ENCODE data around the gene LEP. TPM values are rescaled to one million over a fixed set of nuclear protein-coding genes. Genes with fewer than 3 reads are reported as not detected.

Gene LEP
- polyA plus RNA-seq, 2 of the 4 experiments (the other 2 are of a cell fraction) = not detected

DNA sequence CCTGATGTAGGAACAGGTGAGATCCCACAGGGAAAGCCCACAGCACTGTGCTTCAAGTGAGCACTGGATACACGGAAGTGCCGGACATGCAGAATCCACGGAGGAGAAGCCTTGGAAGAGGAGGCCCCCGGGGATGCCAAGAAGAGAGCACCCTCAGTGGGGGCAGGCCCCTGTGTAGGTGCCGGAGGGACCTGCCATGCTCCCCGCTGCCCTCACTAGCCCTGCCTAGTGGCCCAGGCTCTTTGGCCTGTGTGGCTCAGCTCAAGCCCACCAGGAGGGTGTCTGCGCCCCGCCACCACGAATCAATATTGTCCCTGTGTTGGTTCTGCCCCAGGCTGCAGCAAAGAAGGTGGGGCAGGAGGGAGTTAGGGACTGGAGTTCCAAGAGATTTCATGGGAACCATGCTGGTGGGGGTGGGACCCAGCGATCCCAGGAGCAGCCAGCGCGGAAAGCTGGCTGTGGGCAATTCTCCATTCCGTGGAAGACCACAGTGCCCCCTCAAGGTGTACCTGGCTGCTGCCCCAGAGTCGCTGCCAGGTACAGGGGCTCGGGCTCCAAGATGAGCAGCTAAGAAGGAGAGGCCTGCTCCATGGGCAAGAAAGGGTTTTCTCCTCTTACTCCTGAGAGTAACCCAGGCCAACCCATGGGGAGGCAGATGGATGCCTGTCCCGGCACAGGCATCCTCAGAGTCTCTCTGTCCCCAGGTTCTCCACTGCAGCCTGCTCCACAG, 34.9 kb upstream of the LEP start:
- ChIA-PET CTCF (interaction anchor here (0.6 to 8.7 kb wide), 10 partner anchors 9 to 1099 kb away, joined by 3 to 202 read pairs (median 3); no protein-coding TSS in a partner anchor), POLR2A (no interaction called here)
- H3K9me3 ChIP-seq = no peaks in the 10 kb centered on the region
- no peaks in the 10 kb centered on the region for H3K4me1 ChIP-seq
- no peak for TF ChIP-seq ZFP36 (IDR thresholded peaks at IDR 0.05; ENCODE audit: borderline replicate concordance, partially characterized antibody)
- TF ChIP-seq PHF8 (IDR thresholded peaks at IDR 0.05; ENCODE audit: borderline replicate concordance, low read depth) = no peak
- no peak for TF ChIP-seq HOXB5 (CRISPR knock-in tag; IDR thresholded peaks at IDR 0.05)
- no peak for TF ChIP-seq MYC (IDR thresholded peaks at IDR 0.05; ENCODE audit: borderline replicate concordance, low read length)
- TF ChIP-seq USF2 (IDR thresholded peaks at IDR 0.05) = no peak
- TF ChIP-seq, protein P1, sequence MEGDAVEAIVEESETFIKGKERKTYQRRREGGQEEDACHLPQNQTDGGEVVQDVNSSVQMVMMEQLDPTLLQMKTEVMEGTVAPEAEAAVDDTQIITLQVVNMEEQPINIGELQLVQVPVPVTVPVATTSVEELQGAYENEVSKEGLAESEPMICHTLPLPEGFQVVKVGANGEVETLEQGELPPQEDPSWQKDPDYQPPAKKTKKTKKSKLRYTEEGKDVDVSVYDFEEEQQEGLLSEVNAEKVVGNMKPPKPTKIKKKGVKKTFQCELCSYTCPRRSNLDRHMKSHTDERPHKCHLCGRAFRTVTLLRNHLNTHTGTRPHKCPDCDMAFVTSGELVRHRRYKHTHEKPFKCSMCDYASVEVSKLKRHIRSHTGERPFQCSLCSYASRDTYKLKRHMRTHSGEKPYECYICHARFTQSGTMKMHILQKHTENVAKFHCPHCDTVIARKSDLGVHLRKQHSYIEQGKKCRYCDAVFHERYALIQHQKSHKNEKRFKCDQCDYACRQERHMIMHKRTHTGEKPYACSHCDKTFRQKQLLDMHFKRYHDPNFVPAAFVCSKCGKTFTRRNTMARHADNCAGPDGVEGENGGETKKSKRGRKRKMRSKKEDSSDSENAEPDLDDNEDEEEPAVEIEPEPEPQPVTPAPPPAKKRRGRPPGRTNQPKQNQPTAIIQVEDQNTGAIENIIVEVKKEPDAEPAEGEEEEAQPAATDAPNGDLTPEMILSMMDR (IDR thresholded peaks at IDR 0.05) = no peak
- no peak for TF ChIP-seq RARB (CRISPR knock-in tag; IDR thresholded peaks at IDR 0.05)
- TF ChIP-seq, protein P2, sequence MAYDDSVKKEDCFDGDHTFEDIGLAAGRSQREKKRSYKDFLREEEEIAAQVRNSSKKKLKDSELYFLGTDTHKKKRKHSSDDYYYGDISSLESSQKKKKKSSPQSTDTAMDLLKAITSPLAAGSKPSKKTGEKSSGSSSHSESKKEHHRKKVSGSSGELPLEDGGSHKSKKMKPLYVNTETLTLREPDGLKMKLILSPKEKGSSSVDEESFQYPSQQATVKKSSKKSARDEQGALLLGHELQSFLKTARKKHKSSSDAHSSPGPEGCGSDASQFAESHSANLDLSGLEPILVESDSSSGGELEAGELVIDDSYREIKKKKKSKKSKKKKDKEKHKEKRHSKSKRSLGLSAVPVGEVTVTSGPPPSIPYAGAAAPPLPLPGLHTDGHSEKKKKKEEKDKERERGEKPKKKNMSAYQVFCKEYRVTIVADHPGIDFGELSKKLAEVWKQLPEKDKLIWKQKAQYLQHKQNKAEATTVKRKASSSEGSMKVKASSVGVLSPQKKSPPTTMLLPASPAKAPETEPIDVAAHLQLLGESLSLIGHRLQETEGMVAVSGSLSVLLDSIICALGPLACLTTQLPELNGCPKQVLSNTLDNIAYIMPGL (CRISPR knock-in tag; IDR thresholded peaks at IDR 0.05; ENCODE audit: borderline replicate concordance) = no peak
- 57% methylated on average over 12 of the region's 16 CpGs for WGBS (ENCODE audit: missing lambda C conversion rate)
- no peak overlapping the region for H3K4me2 ChIP-seq
- FAIRE-seq = no peak
- no peak for ATAC-seq
- no peak overlapping the region for H3K4me3 ChIP-seq
- no peak overlapping the region for H3K27ac ChIP-seq
- no peak for DNase-seq (ENCODE audit: low read depth in 1 of 2, low spot score in 1 of 2)

DNA sequence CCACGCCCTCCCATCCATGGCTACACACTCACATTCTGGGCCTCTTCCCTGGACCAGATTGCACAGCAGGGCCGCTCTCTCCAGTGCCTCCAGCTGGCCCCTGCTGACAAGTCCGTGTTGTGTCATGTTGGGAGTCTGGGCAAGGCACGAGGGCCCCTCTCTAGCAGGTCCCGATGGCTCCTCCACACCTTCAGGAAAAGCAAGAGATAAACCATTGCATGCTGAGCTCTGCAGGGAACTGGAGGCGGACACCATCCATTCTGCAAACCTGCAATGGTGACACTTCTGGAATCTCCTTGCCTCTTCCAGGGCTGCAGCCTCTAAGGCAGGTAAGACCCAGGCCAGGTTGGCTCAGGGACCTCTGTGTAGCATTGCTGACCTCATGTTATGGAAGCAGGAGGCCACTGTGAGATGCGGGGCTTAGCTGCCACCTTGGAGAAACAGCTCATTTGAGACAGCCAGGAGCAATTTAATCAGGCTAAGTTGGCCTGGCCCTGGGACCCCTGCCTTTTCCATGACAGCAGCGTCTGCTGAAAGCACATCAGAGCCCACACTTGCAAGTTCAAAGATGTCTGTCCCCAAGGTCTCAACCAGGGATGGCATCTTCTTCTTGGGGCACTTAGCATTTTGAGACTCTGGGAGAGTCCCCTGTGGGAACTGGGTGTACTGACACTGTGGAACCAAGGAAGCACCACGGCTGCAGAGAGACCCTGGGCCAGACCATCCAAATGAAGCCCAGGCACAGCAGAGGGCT, 34.2 kb upstream of the LEP start:
- no peak for DNase-seq (ENCODE audit: low read depth in 1 of 2, low spot score in 1 of 2)
- Histone ChIP-seq H3K4me3 (no peak overlapping the region), H3K9me3 (no peaks in the 10 kb centered on the region), H3K27ac (no peak overlapping the region), H3K4me1 (no peaks in the 10 kb centered on the region), H3K4me2 (no peak overlapping the region)
- no peak for FAIRE-seq
- no peak for ATAC-seq
- no peak for TF ChIP-seq ZSCAN20 (CRISPR knock-in tag; IDR thresholded peaks at IDR 0.05)
- TF ChIP-seq JUNB (IDR thresholded peaks at IDR 0.05) = no peak
- no peak for TF ChIP-seq POLR2AphosphoS2 (conservative IDR thresholded peaks at IDR 0.05; ENCODE audit: low read length)
- TF ChIP-seq, protein P1 (IDR thresholded peaks at IDR 0.05) = no peak
- TF ChIP-seq KDM5A (IDR thresholded peaks at IDR 0.05) = no peak
- TF ChIP-seq TP53 (CRISPR knock-in tag; IDR thresholded peaks at IDR 0.05) = no peak
- TF ChIP-seq TFCP2L1 (CRISPR knock-in tag; IDR thresholded peaks at IDR 0.05) = no peak
- TF ChIP-seq NR3C1 (IDR thresholded peaks at IDR 0.05) = no peak
- TF ChIP-seq, protein P3, sequence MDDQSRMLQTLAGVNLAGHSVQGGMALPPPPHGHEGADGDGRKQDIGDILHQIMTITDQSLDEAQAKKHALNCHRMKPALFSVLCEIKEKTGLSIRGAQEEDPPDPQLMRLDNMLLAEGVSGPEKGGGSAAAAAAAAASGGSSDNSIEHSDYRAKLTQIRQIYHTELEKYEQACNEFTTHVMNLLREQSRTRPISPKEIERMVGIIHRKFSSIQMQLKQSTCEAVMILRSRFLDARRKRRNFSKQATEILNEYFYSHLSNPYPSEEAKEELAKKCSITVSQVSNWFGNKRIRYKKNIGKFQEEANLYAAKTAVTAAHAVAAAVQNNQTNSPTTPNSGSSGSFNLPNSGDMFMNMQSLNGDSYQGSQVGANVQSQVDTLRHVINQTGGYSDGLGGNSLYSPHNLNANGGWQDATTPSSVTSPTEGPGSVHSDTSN (IDR thresholded peaks at IDR 0.05) = no peak
- CTCF ChIA-PET = interaction anchor here (0.6 to 8.7 kb wide), 13 partner anchors 8 to 1100 kb away, joined by 3 to 202 read pairs (median 4); no protein-coding TSS in a partner anchor
- WGBS (ENCODE audit: missing lambda C conversion rate) = 38% methylated on average over 9 of the region's 9 CpGs
- POLR2A ChIA-PET = no interaction called here

All from A549 (cell line).